ENCODE results near the gene HIGD2A. TPM values are rescaled to one million over a fixed set of nuclear protein-coding genes. Genes with fewer than 3 reads are reported as not detected.
A peak's percentile ranks its signal among the peaks of the same experiment; 100 is the strongest.

The HIGD2A gene, protein sequence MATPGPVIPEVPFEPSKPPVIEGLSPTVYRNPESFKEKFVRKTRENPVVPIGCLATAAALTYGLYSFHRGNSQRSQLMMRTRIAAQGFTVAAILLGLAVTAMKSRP
- 93.2 and 93.5 TPM in 2 replicates for total RNA-seq

DNA sequence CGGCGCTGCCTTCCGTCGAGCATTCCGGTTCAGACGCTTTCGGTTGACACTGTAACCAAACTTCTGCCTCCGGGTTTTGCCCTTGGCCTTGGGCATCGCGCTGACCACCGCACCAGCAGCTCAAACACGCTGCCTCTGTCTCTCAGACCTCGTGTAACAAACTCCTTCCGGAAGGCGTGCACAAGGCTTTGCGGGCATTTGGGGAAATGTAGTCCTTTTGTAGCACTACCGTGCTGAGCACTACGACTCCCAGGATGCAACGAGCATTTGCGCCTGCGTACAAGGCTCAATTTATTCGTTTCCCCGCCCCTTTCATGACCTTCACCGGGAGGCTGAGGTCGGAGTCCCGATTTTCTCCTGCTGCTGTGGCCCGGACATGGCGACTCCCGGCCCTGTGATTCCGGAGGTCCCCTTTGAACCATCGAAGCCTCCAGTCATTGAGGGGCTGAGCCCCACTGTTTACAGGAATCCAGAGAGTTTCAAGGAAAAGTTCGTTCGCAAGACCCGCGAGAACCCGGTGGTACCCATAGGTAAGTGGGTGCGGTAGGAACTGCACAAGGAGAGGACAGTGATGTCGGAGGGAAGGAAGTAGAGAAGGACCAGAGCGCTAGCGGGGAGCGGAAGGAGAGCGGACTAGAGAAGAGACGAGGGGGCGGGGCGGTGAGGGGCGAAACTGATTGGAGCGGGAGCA lies at the start of gene HIGD2A, which contains the start of gene NOP16:
Gene HIGD2A (plus strand): TSS at position 308 of the 691 bp plus-strand sequence. CDS start 69 bp downstream, at position 377.
Gene NOP16 (minus strand): TSS at position 155 of the 691 bp plus-strand sequence. CDS start 59 bp downstream, at position 96.
- intact Hi-C loops (cut with micrococcal nuclease): loop anchor here (1.0 to 10.0 kb wide), 13 partner anchors 23 to 1166 kb away; partner anchors contain the start of genes ARL10, CLTB, FAF2 and FAM193B
- Mint-ChIP-seq H3K9me3 (no peaks in the 10 kb centered on the region), H3K4me1 (ENCODE audit: low read depth) (peaks cover 44% of the 10 kb centered on the region), H3K36me3 (ENCODE audit: low read depth) (peaks cover 45% of the 10 kb centered on the region), H3K27me3 (ENCODE audit: insufficient read depth) (no peaks in the 10 kb centered on the region), H3K4me3 (peak within 1 kb of the TSS; percentile 100), H3K27ac (peak within 1 kb of the TSS; percentile 98)
- peak; percentile 96 for DNase-seq (ENCODE audit: low spot score)

DNA sequence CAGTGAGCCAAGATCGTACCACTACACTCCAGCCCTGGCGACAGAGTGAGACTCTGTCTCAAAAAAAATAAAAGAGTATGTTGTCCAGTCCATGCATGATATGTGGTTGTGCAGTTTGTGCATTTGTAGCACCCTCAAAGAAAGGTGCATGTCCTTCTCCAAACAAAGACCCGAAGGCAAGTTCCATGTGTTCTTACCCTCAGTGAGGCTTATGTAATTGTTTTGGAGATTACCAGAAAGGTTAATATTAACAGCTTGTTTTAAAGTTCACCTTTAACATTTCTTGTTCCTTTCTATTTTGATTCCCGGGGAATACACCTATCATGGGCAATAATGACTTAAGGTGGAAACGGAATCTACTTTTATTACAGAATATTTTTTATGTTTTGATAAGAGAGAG lies 49.2 kb upstream of the HIGD2A start:
- peaks cover 13% of the 10 kb centered on the region for H3K36me3 Mint-ChIP-seq (ENCODE audit: low read depth)
- intact Hi-C loops (cut with micrococcal nuclease): no loop called here
- no peak for DNase-seq (ENCODE audit: low spot score)
- peaks cover under 1% of the 10 kb centered on the region for H3K4me1 Mint-ChIP-seq (ENCODE audit: low read depth)
- no peaks in the 10 kb centered on the region for H3K27me3 Mint-ChIP-seq (ENCODE audit: insufficient read depth)
- H3K4me3 Mint-ChIP-seq: no peak overlapping the region
- no peaks in the 10 kb centered on the region for H3K9me3 Mint-ChIP-seq
- no peak overlapping the region for H3K27ac Mint-ChIP-seq

DNA sequence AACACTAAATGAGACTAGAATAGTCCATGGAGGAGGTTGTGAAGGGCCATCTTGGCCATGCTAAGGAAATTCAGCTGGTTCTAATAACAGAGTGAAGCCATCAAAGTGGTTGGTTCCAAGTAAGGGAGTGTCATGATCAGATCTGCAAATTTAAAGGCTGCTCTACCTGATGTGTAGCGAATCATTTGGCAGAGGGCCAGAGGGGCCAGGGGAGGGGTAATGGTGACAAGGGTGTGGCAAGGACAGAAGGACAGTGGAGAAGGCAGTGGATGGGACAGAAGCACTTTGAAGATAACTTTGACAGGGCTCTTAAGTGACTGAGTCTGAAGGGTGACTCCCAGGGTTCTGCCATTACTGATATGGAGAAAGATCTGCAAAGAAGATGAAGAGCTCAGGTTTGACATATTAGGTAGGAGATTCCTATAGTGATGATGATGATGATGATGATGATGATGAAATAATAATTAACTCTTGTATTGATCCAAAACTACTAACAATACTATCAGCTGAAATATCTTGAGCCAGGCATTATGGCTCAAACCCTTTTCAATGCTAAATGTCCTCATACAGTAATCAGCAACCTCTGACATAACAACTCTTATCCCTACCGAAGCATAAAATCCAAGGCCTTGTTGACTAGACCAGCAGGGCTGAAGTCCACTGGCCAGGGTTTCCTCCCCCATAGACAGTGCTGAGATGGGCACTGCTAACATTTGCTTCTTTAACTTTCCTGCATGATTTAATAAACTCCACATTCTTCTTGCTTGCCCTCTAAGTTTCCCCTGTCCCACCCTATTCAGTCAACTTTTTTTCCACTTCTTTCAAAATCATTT lies 47.0 kb upstream of the HIGD2A start:
- Mint-ChIP-seq H3K27me3 (ENCODE audit: insufficient read depth) (no peaks in the 10 kb centered on the region), H3K4me3 (no peak overlapping the region), H3K9me3 (no peaks in the 10 kb centered on the region), H3K36me3 (ENCODE audit: low read depth) (peaks cover 12% of the 10 kb centered on the region), H3K27ac (no peak overlapping the region), H3K4me1 (ENCODE audit: low read depth) (no peaks in the 10 kb centered on the region)
- no peak for DNase-seq (ENCODE audit: low spot score)
- intact Hi-C loops (cut with micrococcal nuclease): no loop called here

DNA sequence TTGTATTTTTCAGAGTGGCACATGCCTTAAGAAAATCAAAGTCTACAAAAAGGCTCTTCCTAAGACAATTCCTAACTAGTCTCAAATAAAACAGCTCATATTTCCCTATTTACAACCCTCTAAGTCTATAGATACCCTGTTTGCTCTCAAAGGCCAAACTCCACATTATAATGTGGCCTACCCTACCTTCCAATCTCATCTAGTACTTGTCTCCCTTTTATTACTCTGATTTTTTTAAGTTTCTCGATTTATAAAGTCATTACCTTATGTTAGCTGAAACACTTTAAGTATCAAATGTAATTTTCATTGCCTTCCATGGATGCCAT lies 46.4 kb upstream of the HIGD2A start:
- no peaks in the 10 kb centered on the region for H3K4me1 Mint-ChIP-seq (ENCODE audit: low read depth)
- intact Hi-C loops (cut with micrococcal nuclease): no loop called here
- no peaks in the 10 kb centered on the region for H3K27me3 Mint-ChIP-seq (ENCODE audit: insufficient read depth)
- no peak overlapping the region for H3K4me3 Mint-ChIP-seq
- no peaks in the 10 kb centered on the region for H3K9me3 Mint-ChIP-seq
- no peak for DNase-seq (ENCODE audit: low spot score)
- H3K36me3 Mint-ChIP-seq (ENCODE audit: low read depth): peaks cover 9% of the 10 kb centered on the region
- H3K27ac Mint-ChIP-seq: no peak overlapping the region

- Mint-ChIP-seq H3K9me3 (no peaks in the 10 kb centered on the region), H3K27me3 (ENCODE audit: insufficient read depth) (no peaks in the 10 kb centered on the region), H3K4me3 (no peak overlapping the region), H3K4me1 (ENCODE audit: low read depth) (no peaks in the 10 kb centered on the region), H3K27ac (no peak overlapping the region), H3K36me3 (ENCODE audit: low read depth) (peaks cover 13% of the 10 kb centered on the region)
- DNase-seq (ENCODE audit: low spot score): no peak
- intact Hi-C loops (cut with micrococcal nuclease): no loop called here
These were observed 45.6 kb upstream of the HIGD2A start for GRCh38 chr5:176342766-176343458.

DNA sequence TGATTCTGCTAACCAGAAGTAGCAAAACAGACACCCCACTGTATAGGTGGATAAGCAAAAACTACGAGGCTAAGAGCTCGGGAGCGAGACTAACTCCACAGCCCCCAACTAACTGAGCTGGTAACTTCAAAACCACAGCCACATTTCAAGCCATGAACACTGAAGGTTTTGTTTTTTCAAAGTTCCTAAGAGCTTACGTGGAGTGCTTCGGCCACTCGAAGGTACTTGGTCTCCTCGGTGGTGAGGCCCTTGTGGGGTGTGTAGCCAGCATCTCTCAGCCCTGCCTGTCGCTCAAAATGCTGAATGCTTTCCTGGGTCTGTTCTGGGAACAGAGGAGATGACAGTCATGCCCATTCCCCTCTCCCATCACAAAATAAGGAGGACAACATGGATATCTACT lies 38.1 kb upstream of the HIGD2A start:
- intact Hi-C loops (cut with micrococcal nuclease): no loop called here
- peaks cover 61% of the 10 kb centered on the region for H3K36me3 Mint-ChIP-seq (ENCODE audit: low read depth)
- H3K27ac Mint-ChIP-seq: no peak overlapping the region
- H3K27me3 Mint-ChIP-seq (ENCODE audit: insufficient read depth): no peaks in the 10 kb centered on the region
- no peak overlapping the region for H3K4me3 Mint-ChIP-seq
- no peak for DNase-seq (ENCODE audit: low spot score)
- peaks cover 10% of the 10 kb centered on the region for H3K4me1 Mint-ChIP-seq (ENCODE audit: low read depth)
- no peaks in the 10 kb centered on the region for H3K9me3 Mint-ChIP-seq

- Mint-ChIP-seq H3K4me3 (no peak overlapping the region), H3K9me3 (no peaks in the 10 kb centered on the region), H3K27me3 (ENCODE audit: insufficient read depth) (no peaks in the 10 kb centered on the region), H3K4me1 (ENCODE audit: low read depth) (peaks cover 11% of the 10 kb centered on the region), H3K27ac (no peak overlapping the region), H3K36me3 (ENCODE audit: low read depth) (peaks cover 60% of the 10 kb centered on the region)
- intact Hi-C loops (cut with micrococcal nuclease): no loop called here
- DNase-seq (ENCODE audit: low spot score): no peak
These were observed 36.3 kb upstream of the HIGD2A start for GRCh38 chr5:176352116-176352878.

GRCh38 chr5:176353533-176353932 lies 35.0 kb upstream of the HIGD2A start:
- H3K27ac Mint-ChIP-seq: no peak overlapping the region
- intact Hi-C loops (cut with micrococcal nuclease): no loop called here
- H3K36me3 Mint-ChIP-seq (ENCODE audit: low read depth): peaks cover 58% of the 10 kb centered on the region

DNA sequence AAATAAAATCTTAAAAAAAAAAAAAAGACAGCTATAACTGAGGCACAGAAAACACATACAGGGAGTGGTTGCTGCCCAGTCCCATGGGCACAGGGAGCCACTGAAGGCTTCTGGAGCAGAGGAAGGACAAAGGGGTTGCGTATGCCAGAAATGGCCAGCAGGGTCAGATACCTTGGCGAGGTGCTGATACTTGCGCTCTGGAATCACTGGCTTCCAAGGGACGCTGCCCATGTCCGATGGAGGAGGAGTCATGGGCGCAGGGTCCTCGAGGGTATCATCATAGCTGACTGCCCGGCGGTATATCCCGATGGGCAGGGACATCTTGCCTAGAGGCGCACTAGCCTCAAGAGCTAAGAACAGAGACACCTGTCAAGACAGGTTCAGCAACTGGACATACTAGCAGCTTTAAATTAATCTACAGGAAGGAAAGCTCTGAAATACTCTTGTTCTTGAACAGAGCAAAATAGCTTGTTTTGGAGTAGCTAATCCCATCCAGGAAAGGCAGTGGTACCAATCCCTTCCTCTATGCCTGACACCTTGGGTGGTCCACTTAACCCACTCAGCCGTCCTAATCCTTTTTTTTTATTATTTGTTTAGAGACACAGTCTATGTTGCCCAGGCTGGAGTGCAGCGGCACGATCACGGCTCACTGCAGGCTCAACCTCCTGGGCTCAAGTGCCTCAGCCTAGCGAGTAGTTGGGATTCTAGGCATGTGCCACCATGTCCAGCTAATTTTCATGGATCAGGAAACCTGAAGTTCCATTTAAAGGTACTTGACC lies 33.0 kb upstream of the HIGD2A start:
- Mint-ChIP-seq H3K36me3 (ENCODE audit: low read depth) (peaks cover 48% of the 10 kb centered on the region), H3K9me3 (no peaks in the 10 kb centered on the region), H3K4me3 (no peak overlapping the region), H3K27ac (no peak overlapping the region), H3K27me3 (ENCODE audit: insufficient read depth) (no peaks in the 10 kb centered on the region), H3K4me1 (ENCODE audit: low read depth) (peaks cover 28% of the 10 kb centered on the region)
- no peak for DNase-seq (ENCODE audit: low spot score)
- intact Hi-C loops (cut with micrococcal nuclease): no loop called here

More at GRCh38 chr5:176353533-176353932, 35.0 kb upstream of the HIGD2A start:
- Mint-ChIP-seq H3K4me3 (no peak overlapping the region), H3K27me3 (ENCODE audit: insufficient read depth) (no peaks in the 10 kb centered on the region), H3K4me1 (ENCODE audit: low read depth) (peaks cover 21% of the 10 kb centered on the region), H3K9me3 (no peaks in the 10 kb centered on the region)
- no peak for DNase-seq (ENCODE audit: low spot score)

GRCh38 chr5:176356179-176356566 lies 32.4 kb upstream of the HIGD2A start:
- DNase-seq (ENCODE audit: low spot score): no peak
- Mint-ChIP-seq H3K4me1 (ENCODE audit: low read depth) (peaks cover 28% of the 10 kb centered on the region), H3K9me3 (no peaks in the 10 kb centered on the region), H3K36me3 (ENCODE audit: low read depth) (peaks cover 45% of the 10 kb centered on the region), H3K4me3 (no peak overlapping the region), H3K27me3 (ENCODE audit: insufficient read depth) (no peaks in the 10 kb centered on the region), H3K27ac (no peak overlapping the region)
- intact Hi-C loops (cut with micrococcal nuclease): no loop called here

- intact Hi-C loops (cut with micrococcal nuclease): loop anchor here (2.0 to 10.0 kb wide), 5 partner anchors 57 to 1155 kb away; partner anchors contain the start of genes CLTB, DDX41, FAF2 and SFXN1
- H3K4me1 Mint-ChIP-seq (ENCODE audit: low read depth): peaks cover 36% of the 10 kb centered on the region
- H3K36me3 Mint-ChIP-seq (ENCODE audit: low read depth): peaks cover 21% of the 10 kb centered on the region
These were observed 28.9 kb upstream of the HIGD2A start for GRCh38 chr5:176359658-176360057.

More at GRCh38 chr5:176359658-176360057, 28.9 kb upstream of the HIGD2A start:
- Mint-ChIP-seq H3K9me3 (no peaks in the 10 kb centered on the region), H3K4me3 (peak overlapping the region; percentile 84), H3K27ac (no peak overlapping the region), H3K27me3 (ENCODE audit: insufficient read depth) (no peaks in the 10 kb centered on the region)
- DNase-seq (ENCODE audit: low spot score): no peak

Data from activated T-helper 1 cell treated with anti-CD3 and anti-CD28 coated beads, Interleukin-12 subunit alpha, Interleukin-12 subunit beta, Interleukin-2, Interleukin-4 antibody, amounts not matched to agents 30 ng/mL and 10 ng/mL and 1 ng/mL, durations not matched to agents 14 hours and 24 hours and 36 hours (primary cell).